Stimulated activated CD4-positive, alpha-beta T cell treated with anti-CD3 and anti-CD28 coated beads, Interleukin-1b, Interleukin-23, amount 100 ng/mL, for 4 hours (primary cell): Measurements from ENCODE around the gene SREBF2.
"Not testable (repeated sequence)": the region's sequence is repeated elsewhere in the genome, so short reads cannot be mapped to it uniquely, and the experiment has no call there.

Source experiments
- DNase-seq, 2 donors: peaks; one replicate each; pipeline ENCODE4 v3.0.0-alpha.2; 2020; ENCODE audit warnings: low read depth in 2 of 2

Gene SREBF2

DNA sequence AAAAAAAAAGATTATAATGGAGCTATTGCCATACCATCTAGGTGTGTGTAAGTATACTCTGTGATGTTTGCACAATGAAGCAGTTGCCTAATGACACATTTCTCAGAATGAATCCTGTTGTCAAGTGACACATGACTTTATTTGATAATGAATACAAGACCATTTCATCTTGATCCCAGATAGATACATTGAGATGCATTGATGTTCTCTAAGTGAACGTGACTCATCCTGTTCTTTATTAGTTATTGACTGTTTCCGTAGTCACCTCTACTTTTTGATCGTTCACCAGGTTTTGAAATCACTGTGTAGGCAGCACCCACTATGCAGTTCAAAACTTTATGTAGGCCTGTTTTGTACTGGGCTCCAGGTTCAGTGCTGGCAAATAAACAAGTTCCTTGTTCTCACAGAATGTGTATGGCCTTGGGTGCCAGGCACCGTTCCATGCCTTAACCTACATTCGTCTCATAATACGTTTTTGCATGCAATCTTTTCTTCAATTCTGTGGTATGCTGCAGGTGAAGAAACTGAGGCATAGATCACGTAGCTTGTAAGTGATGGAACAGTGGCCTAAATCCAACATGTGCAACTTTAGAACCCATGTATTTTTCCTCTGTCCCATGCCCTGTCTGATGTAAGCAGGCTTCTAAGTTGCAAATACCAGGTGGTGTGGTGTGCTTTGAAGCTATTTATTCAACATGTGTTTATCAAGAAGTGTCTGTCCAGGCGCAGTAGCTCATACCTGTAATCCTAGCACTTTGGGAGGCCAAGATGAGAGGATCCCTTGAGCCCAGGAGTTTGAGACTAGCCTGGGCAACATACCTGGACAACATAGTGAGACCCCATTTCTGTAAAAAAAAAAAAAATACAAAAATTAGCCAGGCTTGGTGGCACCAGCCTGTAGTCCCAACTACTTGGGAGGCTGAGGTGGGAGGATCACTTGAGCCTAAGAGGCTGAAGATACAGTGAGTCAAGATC, 10.4 kb downstream of the SREBF2 start:
- no peak for DNase-seq

DNA sequence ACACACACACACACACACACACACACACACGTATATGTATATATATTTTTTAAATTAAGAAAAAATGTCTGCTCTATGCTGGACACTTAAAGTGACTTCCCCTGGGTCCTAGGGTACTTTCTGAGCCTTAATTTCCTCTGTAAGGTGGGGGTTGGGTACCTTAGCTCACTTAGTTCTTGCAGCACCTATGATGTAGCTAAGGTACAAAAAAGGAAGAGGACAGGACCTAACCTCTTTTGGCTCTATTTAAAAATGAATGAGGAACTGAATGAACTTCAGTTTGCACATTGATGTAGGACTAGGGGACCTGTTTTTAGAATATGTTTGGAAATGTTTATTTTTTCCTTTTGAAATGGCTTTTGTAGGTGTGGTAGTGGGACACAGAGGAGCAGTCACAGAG, 11.1 kb downstream of the SREBF2 start:
- no peak for DNase-seq

DNA sequence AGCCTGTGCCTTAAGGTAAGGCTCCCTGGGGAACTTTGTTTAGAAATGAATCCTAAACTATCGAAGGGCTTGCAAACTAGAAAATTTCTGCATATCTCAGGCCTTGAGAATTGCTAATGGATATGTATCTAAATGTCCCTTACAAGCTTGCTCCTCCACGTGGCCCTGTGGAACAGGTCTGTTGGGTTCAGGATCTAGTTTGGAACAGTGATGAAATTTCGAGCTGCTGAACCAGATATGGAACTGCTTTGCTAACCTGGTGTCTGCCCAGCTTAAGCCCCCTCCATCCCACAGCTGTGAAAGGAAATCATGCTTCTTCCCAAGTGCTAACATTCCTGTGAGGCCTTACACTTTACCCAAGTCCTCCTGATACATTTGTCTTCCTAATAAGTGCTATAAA, 11.6 kb downstream of the SREBF2 start:
- DNase-seq = no peak

DNA sequence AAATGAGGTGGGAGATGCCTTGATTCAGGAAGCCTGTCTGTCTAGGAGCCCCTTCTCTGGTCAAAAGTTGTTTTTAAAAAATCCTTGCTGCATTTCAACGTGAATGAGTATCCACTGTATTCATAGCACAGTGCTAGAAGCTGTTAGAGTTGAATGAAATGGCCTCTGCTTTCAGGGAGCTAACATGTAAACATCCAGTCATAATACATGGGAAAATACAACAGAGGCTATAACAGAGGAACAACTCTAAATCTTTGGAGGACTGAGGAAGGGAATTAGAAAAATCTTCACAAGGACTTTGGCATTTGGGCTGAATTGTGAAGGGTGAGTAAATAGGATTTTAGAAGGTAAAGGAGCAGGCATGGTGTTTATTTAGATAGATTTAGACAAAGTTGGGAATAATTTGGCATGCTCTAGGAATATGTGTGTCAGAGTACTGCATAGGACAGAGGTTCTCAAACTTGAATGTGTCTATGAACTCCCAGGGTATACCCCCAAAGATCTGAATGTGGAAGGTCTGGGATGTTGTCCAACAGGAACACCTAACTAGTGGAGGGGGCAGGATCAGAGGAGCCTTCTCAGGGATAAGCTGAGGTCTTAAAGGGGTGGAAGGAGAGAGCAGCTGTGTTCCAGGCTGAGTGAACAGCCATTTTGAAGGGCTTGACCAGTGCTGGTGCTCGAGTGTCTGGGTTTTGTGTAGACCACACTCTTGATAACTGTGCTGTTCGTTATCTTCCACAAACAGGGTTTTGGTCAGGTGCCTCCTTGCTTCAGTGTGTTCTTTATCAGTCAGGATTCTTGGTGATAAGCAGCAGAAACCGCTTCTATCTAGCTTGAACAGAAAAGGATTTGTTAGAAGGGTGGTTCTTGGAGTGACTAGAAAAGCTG, 12.7 kb downstream of the SREBF2 start:
- DNase-seq = no peak

DNA sequence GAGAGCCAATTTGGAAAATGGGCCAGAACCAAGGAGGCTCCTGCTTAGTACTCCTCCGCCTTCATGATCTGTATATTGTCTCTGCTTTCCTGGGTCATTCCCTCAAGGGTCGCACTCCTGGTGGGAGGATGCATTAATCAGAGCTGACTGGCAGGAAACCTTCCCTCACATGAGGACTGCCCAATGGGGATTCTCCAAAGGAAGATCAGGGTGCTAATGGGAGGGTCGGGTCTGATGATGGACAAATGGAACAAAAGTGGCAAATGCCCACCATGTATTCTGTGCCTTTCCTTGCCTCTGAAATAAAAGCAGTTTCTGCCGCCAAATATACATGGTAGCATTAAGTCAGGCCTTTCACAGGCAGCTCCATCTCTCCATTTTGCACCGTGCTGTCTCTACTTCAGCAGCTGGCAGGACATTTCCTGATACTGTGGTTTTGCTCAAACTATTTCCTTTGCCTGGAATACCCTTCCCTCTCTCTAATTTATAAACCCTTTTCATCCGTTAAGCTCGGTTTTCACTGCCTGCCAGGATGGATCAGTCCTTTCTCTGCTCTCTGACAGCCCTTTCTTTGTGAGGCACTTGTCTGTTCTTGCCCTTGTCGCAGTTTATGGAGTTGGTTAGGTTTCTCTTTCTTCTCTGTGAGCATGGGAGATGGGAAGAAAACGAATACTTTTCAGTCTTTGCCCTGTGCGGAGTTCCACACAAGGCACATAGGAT, 13.5 kb downstream of the SREBF2 start:
- no peak for DNase-seq

DNA sequence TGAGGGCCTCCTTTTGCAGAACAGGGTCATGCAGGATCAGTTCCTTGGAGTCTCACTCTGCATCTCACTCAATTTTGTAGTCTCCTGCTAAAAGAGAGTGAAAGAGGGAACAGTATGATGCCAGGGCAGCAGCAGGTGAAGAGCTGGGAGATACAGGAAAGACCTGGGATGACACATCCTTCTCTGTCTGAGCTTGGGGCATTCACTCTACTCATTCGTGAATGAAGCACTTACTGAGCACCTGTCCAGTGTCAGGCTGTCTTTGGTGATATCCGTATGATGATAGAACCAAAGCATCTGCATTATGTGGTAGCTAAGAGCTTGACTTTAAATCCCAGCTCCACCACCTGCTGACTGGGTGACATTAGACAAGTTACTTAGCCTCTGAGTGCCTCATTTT, 14.4 kb downstream of the SREBF2 start:
- DNase-seq = no peak

DNA sequence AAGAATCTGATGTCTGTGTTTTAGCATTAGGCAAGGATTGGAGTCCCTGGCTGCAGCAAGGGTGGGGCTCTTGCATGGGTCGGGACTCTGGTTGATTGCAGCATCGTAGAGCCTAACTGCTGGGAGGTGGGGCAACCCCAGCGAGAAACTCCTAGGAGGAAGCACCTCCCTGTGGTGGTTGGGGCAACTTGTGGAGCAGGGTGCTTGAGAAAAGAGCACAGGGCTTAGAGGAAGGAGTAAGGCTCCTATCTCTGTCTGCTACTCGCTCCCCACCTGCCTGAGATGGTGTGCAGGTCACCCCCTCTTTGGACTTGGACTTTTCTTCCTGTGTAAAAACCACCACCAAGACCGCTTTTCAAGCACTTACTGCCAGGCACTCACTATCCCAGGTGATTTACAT, 15.6 kb downstream of the SREBF2 start:
- no peak for DNase-seq

DNA sequence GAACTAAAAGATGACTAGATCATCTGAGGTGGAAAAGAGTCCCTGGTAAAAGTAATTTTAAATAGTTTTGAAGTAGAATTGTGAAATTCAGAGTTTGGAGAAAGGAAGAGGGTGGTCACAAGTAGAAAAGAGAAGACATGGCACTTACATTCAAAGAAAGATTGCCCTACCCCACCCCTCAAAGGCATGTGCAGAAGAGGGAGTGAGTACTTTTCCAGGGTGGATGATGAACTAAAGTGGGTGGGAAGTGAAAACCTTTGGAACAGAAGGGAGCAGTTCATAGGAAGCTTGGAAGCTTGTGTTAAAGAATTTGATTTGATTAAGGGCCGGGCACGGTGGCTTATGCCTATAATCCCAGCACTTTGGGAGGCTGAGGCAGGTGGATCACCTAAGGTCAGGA, 23.6 kb downstream of the SREBF2 start:
- no peak for DNase-seq

DNA sequence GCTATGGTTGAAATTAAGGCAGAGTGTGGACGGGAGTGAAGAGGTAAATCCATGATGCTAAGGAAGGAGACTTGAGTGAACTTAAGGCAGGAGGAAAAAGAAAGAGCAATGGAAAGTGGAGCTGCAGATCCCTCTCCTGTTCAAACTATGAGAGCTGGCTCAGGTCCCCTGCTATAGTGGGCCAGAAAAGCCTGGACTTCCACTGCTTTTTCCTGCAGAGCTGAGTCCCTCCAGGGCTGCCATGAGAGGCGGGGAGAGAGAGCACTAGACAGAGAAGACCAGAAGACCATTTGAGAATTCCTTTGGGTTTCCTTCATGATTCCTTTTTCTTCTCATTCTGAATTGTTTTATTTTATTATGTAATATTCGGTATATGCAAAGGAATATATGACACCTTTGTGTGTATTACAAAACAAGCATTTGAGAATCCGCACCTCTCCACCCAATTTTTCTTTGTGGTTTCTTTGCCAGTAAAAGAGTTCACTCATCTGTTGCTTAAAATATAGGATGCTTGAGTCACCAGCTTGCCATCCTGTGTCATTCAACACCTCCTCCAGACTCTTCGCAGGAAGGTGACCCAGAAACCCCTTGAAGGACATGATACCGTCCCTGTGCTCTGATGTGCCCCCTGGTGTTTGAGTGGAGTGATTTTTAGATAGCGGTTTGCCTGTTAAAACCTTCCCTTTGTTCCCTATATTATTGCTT, 24.4 kb downstream of the SREBF2 start:
- peak; percentile 53 to 70 for DNase-seq

DNA sequence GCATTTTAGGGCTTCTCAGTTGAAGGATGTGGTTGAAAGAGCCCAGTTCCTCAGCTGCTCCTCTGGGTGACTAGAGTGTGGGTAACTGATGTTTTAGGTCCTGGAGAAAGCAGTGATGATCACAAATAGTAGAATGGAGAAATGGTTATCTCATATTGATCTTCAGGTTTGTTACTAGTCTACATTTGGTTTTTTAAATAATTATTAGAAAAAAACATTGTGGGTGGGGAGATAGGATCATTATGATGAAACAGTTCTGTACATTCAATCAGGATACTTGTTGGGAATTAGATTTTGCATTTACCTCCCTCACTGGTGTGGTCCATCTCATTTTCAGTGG, 24.9 kb downstream of the SREBF2 start:
- DNase-seq = no peak

DNA sequence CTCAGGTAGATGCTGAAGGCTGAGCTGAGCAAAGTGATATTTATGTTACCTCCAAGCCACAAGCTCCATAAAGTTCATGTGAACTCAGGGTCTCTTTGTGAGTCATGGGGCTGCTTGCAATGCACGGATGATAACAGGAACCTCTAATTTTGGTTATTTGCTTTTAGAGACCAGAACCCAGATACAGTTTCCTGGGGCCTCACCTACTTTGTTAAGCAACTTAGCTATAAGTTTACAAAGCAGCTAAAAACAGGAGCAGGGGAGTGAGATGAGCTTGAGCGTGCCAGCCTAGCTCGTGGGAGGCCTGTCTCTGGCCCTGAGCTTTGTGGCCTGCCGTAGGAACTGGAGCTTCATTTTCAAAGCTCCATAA, 29.2 kb downstream of the SREBF2 start:
- peak; percentile 32 to 41 for DNase-seq

DNA sequence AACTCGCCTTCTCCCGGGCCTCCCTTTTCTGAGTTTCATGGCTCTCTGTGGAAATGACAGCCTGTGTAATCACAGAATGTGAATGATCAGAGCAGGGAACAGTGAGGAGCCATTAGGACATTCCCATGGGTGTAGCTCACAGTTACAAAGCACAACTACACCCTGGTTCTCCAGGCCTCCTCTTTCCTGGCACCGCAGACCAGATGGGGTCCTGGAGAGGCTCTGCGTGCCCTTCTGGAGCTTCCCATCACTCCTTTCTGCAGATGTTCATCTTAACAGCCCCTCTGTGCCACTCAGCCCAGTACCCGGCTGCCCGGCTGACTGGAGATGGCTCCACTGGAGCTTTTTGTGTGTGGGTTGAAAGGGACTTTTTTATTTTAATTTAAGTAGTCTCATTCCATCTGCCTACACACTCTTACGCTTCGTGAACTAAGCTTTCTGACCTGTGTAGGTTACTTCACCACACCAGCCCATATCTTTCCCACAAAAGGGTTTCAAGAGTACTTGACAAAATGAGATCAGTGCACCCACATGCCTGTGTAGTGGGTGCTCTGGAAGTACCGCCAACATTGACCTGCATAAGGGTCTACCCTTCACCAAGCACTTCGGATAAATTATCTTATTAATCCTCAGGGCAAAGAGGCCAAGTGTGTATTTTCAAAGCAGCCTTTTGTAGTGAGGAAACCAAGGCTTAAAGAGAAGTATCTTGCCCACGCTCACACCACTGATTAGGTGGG, 29.8 kb downstream of the SREBF2 start:
- DNase-seq = peak; percentile 28 to 49

DNA sequence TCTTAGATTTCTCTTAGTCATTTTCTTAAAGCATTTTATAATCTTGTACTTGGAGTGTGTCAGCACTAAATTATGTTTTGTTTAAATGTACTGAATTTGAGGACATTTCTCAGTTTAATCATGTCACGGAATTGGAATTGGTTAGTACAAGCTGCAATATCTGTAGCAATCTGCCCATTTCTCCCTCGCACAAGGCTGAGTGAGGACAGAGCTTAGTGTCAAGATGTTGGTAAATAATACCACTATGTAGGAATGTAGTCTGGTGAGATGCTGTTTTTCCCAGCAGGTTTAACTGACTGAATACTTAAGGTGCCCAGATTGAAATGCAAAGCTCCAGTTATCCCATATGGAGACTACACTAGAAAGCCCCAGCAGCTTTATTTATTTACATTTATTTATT, 30.6 kb downstream of the SREBF2 start:
- no peak for DNase-seq

DNA sequence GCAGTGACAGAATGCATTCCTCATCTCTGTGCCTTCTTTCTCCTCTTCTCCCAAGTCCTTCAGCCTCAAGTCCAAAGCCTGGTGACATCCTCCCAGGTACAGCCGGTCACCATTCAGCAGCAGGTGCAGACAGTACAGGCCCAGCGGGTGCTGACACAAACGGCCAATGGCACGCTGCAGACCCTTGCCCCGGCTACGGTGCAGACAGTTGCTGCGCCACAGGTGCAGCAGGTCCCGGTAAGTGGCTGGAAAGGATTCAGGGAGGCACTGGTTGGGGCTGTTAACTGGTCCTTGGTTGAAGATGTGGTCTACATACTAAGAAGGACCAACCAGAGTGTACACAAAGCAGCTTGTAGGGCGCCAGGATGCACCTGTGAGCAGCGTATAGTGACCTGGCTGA, 35.7 kb downstream of the SREBF2 start:
- DNase-seq = no peak

DNA sequence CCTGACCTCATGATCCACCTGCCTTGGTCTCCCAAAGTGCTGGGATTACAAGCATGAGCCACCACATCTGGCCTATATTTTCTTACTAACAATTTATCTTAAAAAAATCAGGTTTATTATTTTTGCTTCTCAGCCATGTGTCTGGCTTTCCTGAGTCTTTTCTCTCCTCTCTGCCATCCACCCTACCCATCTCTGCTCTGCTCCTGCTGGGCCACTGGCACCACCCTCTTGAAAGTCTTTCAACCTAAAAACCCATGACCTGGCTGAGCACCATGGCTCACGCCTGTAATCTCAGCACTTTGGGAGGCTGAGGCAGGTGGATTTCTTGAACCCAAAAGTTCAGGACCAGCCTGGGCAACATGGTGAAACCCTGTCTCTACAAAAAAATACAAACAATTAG, 37.2 kb downstream of the SREBF2 start:
- not testable (repeated sequence) for DNase-seq

DNA sequence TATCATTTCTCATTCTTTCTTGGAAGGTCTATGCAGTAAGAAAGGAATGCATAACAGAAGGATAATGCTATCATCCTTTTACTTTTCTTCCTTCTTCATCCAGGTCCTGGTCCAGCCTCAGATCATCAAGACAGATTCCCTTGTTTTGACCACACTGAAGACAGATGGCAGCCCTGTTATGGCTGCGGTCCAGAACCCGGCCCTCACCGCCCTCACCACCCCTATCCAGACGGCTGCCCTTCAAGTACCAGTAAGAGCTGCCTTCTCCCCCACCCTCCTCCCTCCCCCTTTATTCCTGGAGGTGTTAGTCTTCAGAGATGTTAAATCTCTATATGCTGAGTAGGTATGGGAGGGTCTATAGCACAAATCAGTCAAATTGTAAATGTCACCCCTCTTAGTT, 37.9 kb downstream of the SREBF2 start:
- no peak for DNase-seq

DNA sequence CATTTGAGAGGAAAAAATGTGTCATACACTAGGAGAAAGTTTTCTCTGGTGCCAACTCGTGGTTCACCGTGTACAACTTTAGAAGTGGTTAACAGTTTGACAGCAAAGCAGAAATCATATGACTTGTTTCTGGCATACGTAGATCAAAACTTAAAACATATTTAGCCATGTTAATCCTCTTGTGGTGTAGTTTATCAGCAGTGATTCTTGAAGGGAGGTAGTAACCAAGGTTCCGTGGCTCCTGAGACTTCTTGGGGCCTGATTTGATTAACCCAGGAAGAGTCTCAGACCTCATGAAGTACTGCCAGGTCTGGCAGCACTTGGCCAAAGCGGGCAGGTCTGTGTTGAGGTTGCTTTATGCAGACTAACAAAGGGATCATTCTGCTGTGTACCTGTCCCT, 40.5 kb downstream of the SREBF2 start:
- no peak for DNase-seq

DNA sequence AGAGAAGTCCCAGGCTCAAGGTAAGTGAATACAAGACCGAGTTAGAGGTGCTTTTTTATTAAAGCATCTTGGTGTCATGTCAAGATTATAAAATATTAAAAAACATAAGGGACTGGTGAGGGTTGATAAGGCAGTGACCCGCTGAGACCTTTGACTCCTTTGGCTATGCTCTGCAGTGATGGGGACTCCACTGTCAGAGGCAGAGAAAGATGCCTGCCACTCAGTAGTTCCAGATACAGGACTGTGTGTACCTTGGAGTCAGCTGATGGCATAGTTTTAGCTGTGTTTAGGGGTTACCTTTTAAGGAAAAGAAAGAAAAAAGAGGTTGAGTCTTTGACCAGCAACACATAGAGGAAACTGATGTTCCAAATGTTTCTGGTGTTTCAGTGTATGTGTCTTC, 41.2 kb downstream of the SREBF2 start:
- DNase-seq = no peak

DNA sequence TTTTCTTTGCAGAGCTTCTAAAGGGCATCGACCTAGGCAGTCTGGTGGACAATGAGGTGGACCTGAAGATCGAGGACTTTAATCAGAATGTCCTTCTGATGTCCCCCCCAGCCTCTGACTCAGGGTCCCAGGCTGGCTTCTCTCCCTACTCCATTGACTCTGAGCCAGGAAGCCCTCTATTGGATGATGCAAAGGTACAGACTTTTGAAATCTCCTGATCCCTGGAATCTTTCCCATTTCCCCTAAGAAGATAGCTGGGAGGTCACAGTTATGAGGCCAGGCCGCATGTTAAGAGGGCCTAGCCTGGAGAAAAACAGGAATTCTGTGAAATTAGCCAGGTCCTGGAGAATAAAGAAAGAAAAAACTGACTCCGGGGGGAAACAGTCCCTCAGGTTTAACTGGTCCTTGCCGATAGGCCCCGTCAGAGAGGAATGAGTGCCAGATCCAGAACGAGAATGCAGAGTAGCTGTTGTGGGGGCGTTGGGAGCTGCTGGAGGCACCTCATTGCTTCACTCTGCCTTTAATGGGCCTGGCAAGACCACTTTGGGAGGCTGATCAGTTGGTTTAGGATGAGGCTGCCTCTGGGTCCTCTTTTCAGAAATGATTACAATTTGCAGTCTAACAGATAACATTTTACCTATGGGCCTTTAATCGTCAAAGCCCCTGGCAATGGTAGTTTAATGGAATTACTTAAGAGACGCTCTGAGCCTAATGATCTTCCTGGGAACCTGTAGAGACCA, 42.8 kb downstream of the SREBF2 start:
- no peak for DNase-seq

DNA sequence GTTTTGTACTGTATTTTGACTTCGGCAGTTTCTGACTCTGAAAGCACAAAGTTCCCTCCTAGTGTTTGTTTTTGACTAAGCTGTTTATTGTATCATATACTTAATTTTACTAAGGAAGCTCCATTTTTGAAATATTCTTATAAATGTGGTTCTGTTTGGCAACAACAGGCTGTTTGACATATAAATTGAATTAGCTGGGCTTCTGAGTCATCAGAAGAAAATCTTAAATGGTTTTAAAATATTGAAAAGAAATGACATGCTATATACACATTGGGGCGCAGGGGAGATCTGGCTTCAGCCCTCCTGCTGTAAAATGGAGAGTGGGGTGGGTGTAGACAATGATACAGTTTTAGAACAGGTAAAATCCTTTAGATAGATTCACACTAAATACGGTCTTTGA, 43.4 kb downstream of the SREBF2 start:
- DNase-seq = no peak
